ENCODE data around the gene TSC22D4. TPM values are rescaled to one million over a fixed set of nuclear protein-coding genes. Genes with fewer than 3 reads are reported as not detected.
"Not testable (repeated sequence)": the region's sequence is repeated elsewhere in the genome, so short reads cannot be mapped to it uniquely, and the experiment has no call there.

The TSC22D4 gene
- polyA plus RNA-seq (2013), result 24.3 and 24.6 TPM in 2 replicates

DNA sequence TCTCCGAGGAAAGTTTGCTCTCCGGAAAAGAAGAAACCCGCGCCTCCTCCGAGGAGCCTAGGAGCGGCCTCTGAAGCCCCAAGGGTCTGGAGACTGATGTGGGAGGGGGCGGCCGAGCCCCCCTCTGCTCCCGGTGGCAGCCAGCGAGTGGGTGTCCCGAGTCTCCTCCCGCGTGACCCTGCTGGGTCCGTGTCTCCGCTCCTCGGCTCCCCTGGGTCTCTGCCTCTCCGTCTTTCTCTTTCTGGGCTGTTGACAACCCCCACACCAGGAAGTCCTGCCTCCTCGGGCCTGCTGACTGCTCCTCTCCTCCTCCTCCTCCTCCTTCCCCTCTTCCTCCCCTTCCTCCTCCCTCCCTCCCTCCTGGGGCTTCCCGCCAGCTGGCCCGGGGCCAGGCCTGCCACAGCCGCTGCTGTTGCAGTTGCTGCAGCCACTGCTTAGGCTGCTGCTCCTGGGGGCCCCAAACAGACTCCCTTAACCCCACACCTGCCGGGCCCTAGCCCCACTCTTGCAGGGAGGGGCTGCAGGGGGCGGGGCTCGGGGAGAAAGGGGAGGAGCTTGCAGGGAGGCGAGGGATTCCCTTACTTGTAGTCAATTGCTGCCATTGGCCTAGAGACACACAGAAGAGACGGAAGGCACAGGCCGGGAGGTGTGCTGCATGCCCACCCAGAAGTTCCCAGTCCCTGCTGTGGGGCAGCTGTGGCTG lies at the start of gene TSC22D4:
TSS of gene TSC22D4 (minus strand) at position 257 of the 703 bp plus-strand sequence. CDS start 1,176 bp downstream, outside the sequence.
- Histone ChIP-seq H2AK5ac (ENCODE audit: low read length) (peak within 1 kb of the TSS; percentile 8), H3K4ac (ENCODE audit: low read depth, low read length) (peak within 1 kb of the TSS; percentile 89), H3K4me3 (ENCODE audit: low read depth, low read length) (peak within 1 kb of the TSS; percentile 84), H3K14ac (ENCODE audit: low read length) (peak within 1 kb of the TSS; percentile 83), H3K79me2 (ENCODE audit: control insufficient read depth, insufficient read depth, low read length, poor library complexity) (peaks cover 15% of the 10 kb centered on the region), H3K4me2 (ENCODE audit: low read length) (peak within 1 kb of the TSS; percentile 74), H3K79me1 (ENCODE audit: low read length) (peaks cover 13% of the 10 kb centered on the region), H3K27me3 (ENCODE audit: insufficient read depth, low read length) (no peaks in the 10 kb centered on the region), H2BK5ac (ENCODE audit: low read depth, low read length, poor library complexity) (peak within 1 kb of the TSS; percentile 55), H3K18ac (ENCODE audit: low read length) (peak within 1 kb of the TSS; percentile 68), H3K36me3 (ENCODE audit: control insufficient read depth in 1 of 2, insufficient read depth in 2 of 2, low read length in 2 of 2) (peaks cover 8 to 13% of the 10 kb centered on the region in 2 experiments), H3K4me1 (ENCODE audit: control insufficient read depth in 1 of 2, insufficient read depth in 2 of 2, low read length in 2 of 2) (peaks cover 16 to 21% of the 10 kb centered on the region in 2 experiments), H4K91ac (ENCODE audit: low read depth, low read length) (peak within 1 kb of the TSS; percentile 86), H4K8ac (ENCODE audit: low read depth, low read length) (peak within 1 kb of the TSS; percentile 80), H2AFZ (ENCODE audit: insufficient read depth, low read length, poor library complexity) (peak within 1 kb of the TSS; percentile 33), H3K27ac (ENCODE audit: low read depth, low read length) (peak within 1 kb of the TSS; percentile 77), H3K23ac (ENCODE audit: low read length) (no peak within 1 kb of the TSS), H3K9me3 (ENCODE audit: insufficient read depth, low read depth, low read length) (no peaks in the 10 kb centered on the region), H2BK120ac (ENCODE audit: insufficient read depth, low read length, poor library complexity) (peak within 1 kb of the TSS; percentile 47), H2BK12ac (ENCODE audit: low read length) (peak within 1 kb of the TSS; percentile 1), H3K9ac (ENCODE audit: low read length) (peak within 1 kb of the TSS; percentile 85), H4K12ac (ENCODE audit: low read depth, low read length) (peak within 1 kb of the TSS; percentile 65)
- no CpG with 5 or more reads among the region's 27 CpGs for WGBS (ENCODE audit: extremely low coverage, insufficient coverage, insufficient read length)
- peak; percentile 72 to 73 for DNase-seq

- WGBS (ENCODE audit: extremely low coverage, insufficient coverage, insufficient read length), result no CpG with 5 or more reads among the region's 12 CpGs
- H4K12ac ChIP-seq (ENCODE audit: low read depth, low read length), result not testable (repeated sequence)
Measured at GRCh38 chr7:100528108-100528866, 49.3 kb upstream of the TSC22D4 start.

DNA sequence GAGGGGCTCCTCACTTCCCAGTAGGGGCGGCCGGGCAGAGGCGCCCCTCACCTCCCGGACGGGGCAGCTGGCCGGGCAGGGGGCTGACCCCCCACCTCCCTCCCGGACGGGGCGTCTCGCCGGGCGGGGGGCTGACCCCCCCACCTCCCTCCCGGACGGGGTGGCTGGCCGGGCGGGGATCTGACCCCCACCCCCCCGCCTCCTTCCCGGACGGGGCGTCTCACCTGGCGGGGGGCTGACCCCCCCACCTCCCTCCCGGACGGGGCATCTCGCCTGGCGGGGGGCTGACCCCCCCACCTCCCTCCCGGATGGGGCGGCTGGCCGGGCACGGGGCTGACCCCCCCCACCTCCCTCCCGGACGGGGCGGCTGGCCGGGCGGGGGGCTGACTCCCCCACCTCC lies 44.2 kb upstream of the TSC22D4 start:
- not testable (repeated sequence) for H2BK120ac ChIP-seq (ENCODE audit: insufficient read depth, low read length, poor library complexity); H2AK5ac ChIP-seq (ENCODE audit: low read length); H3K4me3 ChIP-seq (ENCODE audit: low read depth, low read length); H3K27me3 ChIP-seq (ENCODE audit: insufficient read depth, low read length); H3K18ac ChIP-seq (ENCODE audit: low read length); H3K36me3 ChIP-seq (ENCODE audit: control insufficient read depth in 1 of 2, insufficient read depth in 2 of 2, low read length in 2 of 2); H3K79me1 ChIP-seq (ENCODE audit: low read length); H2BK5ac ChIP-seq (ENCODE audit: low read depth, low read length, poor library complexity); H3K9me3 ChIP-seq (ENCODE audit: insufficient read depth, low read depth, low read length); H4K8ac ChIP-seq (ENCODE audit: low read depth, low read length); H3K4me1 ChIP-seq (ENCODE audit: control insufficient read depth in 1 of 2, insufficient read depth in 2 of 2, low read length in 2 of 2); H3K27ac ChIP-seq (ENCODE audit: low read depth, low read length); H3K9ac ChIP-seq (ENCODE audit: low read length); H3K23ac ChIP-seq (ENCODE audit: low read length); H4K12ac ChIP-seq (ENCODE audit: low read depth, low read length); H3K14ac ChIP-seq (ENCODE audit: low read length); H3K4me2 ChIP-seq (ENCODE audit: low read length); H4K91ac ChIP-seq (ENCODE audit: low read depth, low read length); H2AFZ ChIP-seq (ENCODE audit: insufficient read depth, low read length, poor library complexity); H2BK12ac ChIP-seq (ENCODE audit: low read length); H3K79me2 ChIP-seq (ENCODE audit: control insufficient read depth, insufficient read depth, low read length, poor library complexity); DNase-seq; H3K4ac ChIP-seq (ENCODE audit: low read depth, low read length)
- no CpG with 5 or more reads among the region's 34 CpGs for WGBS (ENCODE audit: extremely low coverage, insufficient coverage, insufficient read length)

More at GRCh38 chr7:100528108-100528866, 49.3 kb upstream of the TSC22D4 start:
- H3K4ac ChIP-seq (ENCODE audit: low read depth, low read length); H3K27ac ChIP-seq (ENCODE audit: low read depth, low read length); H3K79me2 ChIP-seq (ENCODE audit: control insufficient read depth, insufficient read depth, low read length, poor library complexity); H3K4me1 ChIP-seq (ENCODE audit: control insufficient read depth in 1 of 2, insufficient read depth in 2 of 2, low read length in 2 of 2); H3K9me3 ChIP-seq (ENCODE audit: insufficient read depth, low read depth, low read length); H3K4me2 ChIP-seq (ENCODE audit: low read length); H3K23ac ChIP-seq (ENCODE audit: low read length); H3K79me1 ChIP-seq (ENCODE audit: low read length); H2BK12ac ChIP-seq (ENCODE audit: low read length); H4K8ac ChIP-seq (ENCODE audit: low read depth, low read length); H3K4me3 ChIP-seq (ENCODE audit: low read depth, low read length); H3K27me3 ChIP-seq (ENCODE audit: insufficient read depth, low read length); DNase-seq; H2AFZ ChIP-seq (ENCODE audit: insufficient read depth, low read length, poor library complexity); H4K91ac ChIP-seq (ENCODE audit: low read depth, low read length); H3K9ac ChIP-seq (ENCODE audit: low read length); H2AK5ac ChIP-seq (ENCODE audit: low read length); H3K18ac ChIP-seq (ENCODE audit: low read length); H3K14ac ChIP-seq (ENCODE audit: low read length); H2BK120ac ChIP-seq (ENCODE audit: insufficient read depth, low read length, poor library complexity); H3K36me3 ChIP-seq (ENCODE audit: control insufficient read depth in 1 of 2, insufficient read depth in 2 of 2, low read length in 2 of 2); H2BK5ac ChIP-seq (ENCODE audit: low read depth, low read length, poor library complexity): not testable (repeated sequence)

GRCh38 chr7:100521909-100522593 lies 43.0 kb upstream of the TSC22D4 start:
- H4K91ac ChIP-seq (ENCODE audit: low read depth, low read length); H3K4ac ChIP-seq (ENCODE audit: low read depth, low read length); H3K4me3 ChIP-seq (ENCODE audit: low read depth, low read length); H3K27me3 ChIP-seq (ENCODE audit: insufficient read depth, low read length); H3K23ac ChIP-seq (ENCODE audit: low read length); H4K12ac ChIP-seq (ENCODE audit: low read depth, low read length); H2BK12ac ChIP-seq (ENCODE audit: low read length); H4K8ac ChIP-seq (ENCODE audit: low read depth, low read length); H3K4me1 ChIP-seq (ENCODE audit: control insufficient read depth in 1 of 2, insufficient read depth in 2 of 2, low read length in 2 of 2); H3K79me1 ChIP-seq (ENCODE audit: low read length); H3K27ac ChIP-seq (ENCODE audit: low read depth, low read length); H2BK5ac ChIP-seq (ENCODE audit: low read depth, low read length, poor library complexity); H3K14ac ChIP-seq (ENCODE audit: low read length); H2AFZ ChIP-seq (ENCODE audit: insufficient read depth, low read length, poor library complexity); H3K18ac ChIP-seq (ENCODE audit: low read length); H3K9ac ChIP-seq (ENCODE audit: low read length); H3K9me3 ChIP-seq (ENCODE audit: insufficient read depth, low read depth, low read length); H3K4me2 ChIP-seq (ENCODE audit: low read length); H2BK120ac ChIP-seq (ENCODE audit: insufficient read depth, low read length, poor library complexity); H3K36me3 ChIP-seq (ENCODE audit: control insufficient read depth in 1 of 2, insufficient read depth in 2 of 2, low read length in 2 of 2); H2AK5ac ChIP-seq (ENCODE audit: low read length); H3K79me2 ChIP-seq (ENCODE audit: control insufficient read depth, insufficient read depth, low read length, poor library complexity); DNase-seq: not testable (repeated sequence)
- whole genome bisulfite sequencing (ENCODE audit: extremely low coverage, insufficient coverage, insufficient read length), result no CpG with 5 or more reads among the region's 3 CpGs
